Left ventricle myocardium inferior (tissue), 1 donor: Measurements from ENCODE around the gene AMBP. TPM values are rescaled to one million over a fixed set of nuclear protein-coding genes. Genes with fewer than 3 reads are reported as not detected.

ENCODE experiments used
- DNase-seq: peaks from one replicate; pipeline ENCODE4 v3.0.0-alpha.2; 2020
- H3K27ac ChIP-seq: fragments of 200-600 bp; replicated peaks from 2 replicates; pipeline ENCODE4 v1.8.0; 2021
- H3K27me3 ChIP-seq: fragments of 200-600 bp; 2 replicates; pipeline ENCODE4 v1.8.0; 2021; ENCODE audit warnings: low read depth
- H3K36me3 ChIP-seq: fragments of 200-600 bp; 2 replicates; pipeline ENCODE4 v1.8.0; 2021
- H3K4me1 ChIP-seq: fragments of 200-600 bp; 2 replicates; pipeline ENCODE4 v1.8.0; 2021
- H3K4me3 ChIP-seq: fragments of 200-600 bp; 2 replicates; pipeline ENCODE4 v1.8.0; 2021; ENCODE audit warnings: mild to moderate bottlenecking, moderate library complexity
- H3K9me3 ChIP-seq: fragments of 200-600 bp; replicated peaks from 2 replicates; pipeline ENCODE4 v1.8.0; 2021
- intact Hi-C: fragments of 100-400 bp; cut with micrococcal nuclease; formaldehyde crosslinking; loops from one replicate; pipeline ENCODE4 v1.11.0; 2022
- total RNA-seq: library from RNA; stranded (reverse); fragmentation: NEBNext Ultra II Directional; extraction: Animal tissue kit (Norgen Biotek cat#: 25700); gene quantifications from one replicate; pipeline ENCODE4 v1.2.1, GENCODE V29; 2021
- TF ChIP-seq, protein P1 (sequence below): fragments of 200-600 bp; IDR thresholded peaks from 2 replicates; pipeline ENCODE4 v1.8.0; 2021; ENCODE audit warnings: antibody characterized with exemption, mild to moderate bottlenecking, borderline replicate concordance
- donor health status: DM: no; HTN: yes; CAD: no; lungs with severe emphysema.

AMBP gene
- total RNA-seq, 1 donor from 2014 or later, result not detected

DNA sequence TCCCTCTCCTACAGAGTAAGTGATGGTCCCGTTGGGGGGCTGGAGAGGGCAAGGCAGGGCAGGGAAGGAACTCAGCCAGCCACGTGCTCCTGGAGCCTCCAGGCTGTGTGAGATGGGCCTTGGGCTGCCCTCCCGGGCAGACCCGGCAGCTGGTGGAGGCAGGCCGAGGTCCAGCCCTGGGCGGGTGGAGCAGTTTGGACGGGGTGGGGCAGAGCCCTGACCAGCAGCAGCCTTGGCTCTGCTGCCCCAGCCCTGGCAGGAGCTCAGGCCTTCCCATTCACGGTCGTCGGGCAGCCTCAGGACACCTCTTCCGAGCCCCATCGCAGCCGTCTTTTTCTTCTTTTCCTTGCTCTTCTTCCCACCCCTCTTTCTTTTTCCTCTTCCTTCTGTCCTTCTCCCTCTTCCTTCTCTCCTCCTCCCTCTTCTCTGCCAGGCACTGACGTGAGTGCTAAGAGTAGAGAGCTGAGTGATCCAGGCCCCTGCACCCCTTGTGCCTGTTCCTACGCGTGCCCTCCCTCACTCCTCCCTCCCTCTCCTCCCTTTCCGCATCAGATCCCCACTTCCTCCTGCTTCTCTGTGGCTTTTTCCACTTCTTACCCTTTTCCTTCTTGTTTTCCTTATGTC is 42.8 kb downstream of the AMBP start:
- Histone ChIP-seq H3K4me3 (no peak overlapping the region), H3K27me3 (peaks cover 4% of the 10 kb centered on the region), H3K27ac (no peak overlapping the region), H3K4me1 (peaks cover 3% of the 10 kb centered on the region), H3K9me3 (peaks cover 11% of the 10 kb centered on the region), H3K36me3 (peaks cover 49% of the 10 kb centered on the region)
- intact Hi-C loops, result no loop called here
- TF ChIP-seq, protein P1, sequence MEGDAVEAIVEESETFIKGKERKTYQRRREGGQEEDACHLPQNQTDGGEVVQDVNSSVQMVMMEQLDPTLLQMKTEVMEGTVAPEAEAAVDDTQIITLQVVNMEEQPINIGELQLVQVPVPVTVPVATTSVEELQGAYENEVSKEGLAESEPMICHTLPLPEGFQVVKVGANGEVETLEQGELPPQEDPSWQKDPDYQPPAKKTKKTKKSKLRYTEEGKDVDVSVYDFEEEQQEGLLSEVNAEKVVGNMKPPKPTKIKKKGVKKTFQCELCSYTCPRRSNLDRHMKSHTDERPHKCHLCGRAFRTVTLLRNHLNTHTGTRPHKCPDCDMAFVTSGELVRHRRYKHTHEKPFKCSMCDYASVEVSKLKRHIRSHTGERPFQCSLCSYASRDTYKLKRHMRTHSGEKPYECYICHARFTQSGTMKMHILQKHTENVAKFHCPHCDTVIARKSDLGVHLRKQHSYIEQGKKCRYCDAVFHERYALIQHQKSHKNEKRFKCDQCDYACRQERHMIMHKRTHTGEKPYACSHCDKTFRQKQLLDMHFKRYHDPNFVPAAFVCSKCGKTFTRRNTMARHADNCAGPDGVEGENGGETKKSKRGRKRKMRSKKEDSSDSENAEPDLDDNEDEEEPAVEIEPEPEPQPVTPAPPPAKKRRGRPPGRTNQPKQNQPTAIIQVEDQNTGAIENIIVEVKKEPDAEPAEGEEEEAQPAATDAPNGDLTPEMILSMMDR, result no peak
- DNase-seq, result no peak

DNA sequence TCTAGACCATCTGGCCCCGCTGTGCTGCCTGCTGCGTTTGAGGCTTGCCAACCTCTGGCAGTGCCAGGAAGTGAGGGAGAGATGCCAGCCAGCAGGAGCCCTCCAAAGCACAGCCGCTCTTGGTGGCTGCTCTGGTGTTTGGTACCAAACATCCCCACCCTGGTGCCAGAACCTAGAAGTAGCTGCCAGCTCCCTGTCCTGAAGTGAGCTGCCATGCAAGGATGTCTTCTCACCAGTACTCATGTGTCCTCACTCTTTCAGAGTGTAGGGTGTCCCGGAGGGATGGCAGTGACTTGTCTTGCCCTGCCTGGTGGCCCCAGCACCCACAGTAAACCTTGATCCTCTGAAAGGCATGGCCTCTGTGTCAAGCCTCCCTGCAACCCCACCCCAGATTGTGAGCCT is 43.4 kb downstream of the AMBP start:
- H3K9me3 ChIP-seq, result peaks cover 8% of the 10 kb centered on the region
- H3K4me1 ChIP-seq, result peaks cover 3% of the 10 kb centered on the region
- H3K27ac ChIP-seq, result no peak overlapping the region
- DNase-seq, result no peak
- intact Hi-C loops, result loop anchor here (5.0 kb wide), 1 partner anchor 227 kb away; no protein-coding TSS in a partner anchor
- TF ChIP-seq, protein P1, result no peak
- H3K4me3 ChIP-seq, result no peak overlapping the region
- peaks cover 42% of the 10 kb centered on the region for H3K36me3 ChIP-seq
- peaks cover 4% of the 10 kb centered on the region for H3K27me3 ChIP-seq

DNA sequence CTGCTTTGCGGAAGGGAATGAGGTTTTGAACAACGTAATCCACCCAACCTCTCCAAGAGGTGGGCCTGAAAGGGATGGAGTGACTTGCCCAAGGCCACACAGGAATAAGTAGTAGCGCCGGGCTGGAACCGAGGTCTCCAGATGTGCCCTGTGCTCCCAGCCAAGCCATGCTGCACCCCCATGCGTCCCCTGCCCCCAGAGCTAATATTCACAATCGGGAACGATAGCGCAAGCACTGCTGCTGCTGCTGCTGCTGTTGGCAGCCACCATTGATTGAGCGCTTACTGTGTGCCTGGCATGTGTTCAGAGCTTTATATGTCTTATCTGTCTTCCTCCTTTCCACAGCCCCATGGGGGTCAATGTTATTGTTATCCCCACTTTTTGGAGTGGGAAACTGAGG is 43.9 kb downstream of the AMBP start:
- Histone ChIP-seq H3K4me3 (no peak overlapping the region), H3K4me1 (peaks cover 3% of the 10 kb centered on the region), H3K27ac (no peak overlapping the region), H3K27me3 (peaks cover 4% of the 10 kb centered on the region), H3K36me3 (peaks cover 39% of the 10 kb centered on the region), H3K9me3 (peaks cover 8% of the 10 kb centered on the region)
- DNase-seq, result no peak
- TF ChIP-seq, protein P1, result no peak
- intact Hi-C loops, result loop anchor here (5.0 kb wide), 1 partner anchor 227 kb away; no protein-coding TSS in a partner anchor

DNA sequence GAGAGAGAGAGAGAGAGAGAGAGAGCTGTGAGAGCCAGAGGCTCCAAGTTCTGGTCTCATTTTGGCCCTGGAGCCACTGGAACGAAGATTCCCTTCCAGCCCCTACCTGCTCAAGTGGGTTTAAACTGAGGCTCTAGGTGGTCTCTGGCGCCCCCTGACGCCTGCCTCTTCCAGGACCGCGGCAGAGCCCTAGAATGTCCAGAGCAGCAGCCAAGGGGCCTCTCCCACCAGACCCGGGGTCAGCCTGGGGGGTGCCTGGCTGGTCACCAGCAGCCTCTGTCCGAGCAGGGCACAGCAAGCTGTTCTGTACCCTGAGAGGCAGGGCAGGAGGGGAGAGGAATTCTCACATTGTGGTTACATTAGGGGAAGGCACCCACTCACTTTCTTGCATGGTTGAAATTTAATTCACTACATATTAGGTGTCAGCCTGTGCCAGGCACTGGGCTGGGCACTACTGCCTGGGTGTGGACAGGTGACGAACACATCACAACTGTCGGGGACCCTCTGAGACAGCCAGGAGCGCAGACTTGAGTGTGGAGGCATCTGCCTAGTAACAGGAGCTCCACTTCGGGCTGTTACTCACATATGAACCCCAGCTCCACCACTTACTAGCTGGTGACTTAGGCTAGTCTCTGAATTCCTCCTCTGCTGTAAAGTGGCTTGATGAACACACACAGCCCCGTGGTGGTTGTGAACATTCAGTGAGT is 44.5 kb downstream of the AMBP start:
- H3K4me1 ChIP-seq, result peaks cover 3% of the 10 kb centered on the region
- DNase-seq, result no peak
- H3K27me3 ChIP-seq, result peaks cover 4% of the 10 kb centered on the region
- TF ChIP-seq, protein P1, result peak; percentile 77
- intact Hi-C loops, result loop anchor here (5.0 kb wide), 1 partner anchor 226 kb away; no protein-coding TSS in a partner anchor
- peaks cover 8% of the 10 kb centered on the region for H3K9me3 ChIP-seq
- peaks cover 37% of the 10 kb centered on the region for H3K36me3 ChIP-seq
- no peak overlapping the region for H3K27ac ChIP-seq
- H3K4me3 ChIP-seq, result no peak overlapping the region

DNA sequence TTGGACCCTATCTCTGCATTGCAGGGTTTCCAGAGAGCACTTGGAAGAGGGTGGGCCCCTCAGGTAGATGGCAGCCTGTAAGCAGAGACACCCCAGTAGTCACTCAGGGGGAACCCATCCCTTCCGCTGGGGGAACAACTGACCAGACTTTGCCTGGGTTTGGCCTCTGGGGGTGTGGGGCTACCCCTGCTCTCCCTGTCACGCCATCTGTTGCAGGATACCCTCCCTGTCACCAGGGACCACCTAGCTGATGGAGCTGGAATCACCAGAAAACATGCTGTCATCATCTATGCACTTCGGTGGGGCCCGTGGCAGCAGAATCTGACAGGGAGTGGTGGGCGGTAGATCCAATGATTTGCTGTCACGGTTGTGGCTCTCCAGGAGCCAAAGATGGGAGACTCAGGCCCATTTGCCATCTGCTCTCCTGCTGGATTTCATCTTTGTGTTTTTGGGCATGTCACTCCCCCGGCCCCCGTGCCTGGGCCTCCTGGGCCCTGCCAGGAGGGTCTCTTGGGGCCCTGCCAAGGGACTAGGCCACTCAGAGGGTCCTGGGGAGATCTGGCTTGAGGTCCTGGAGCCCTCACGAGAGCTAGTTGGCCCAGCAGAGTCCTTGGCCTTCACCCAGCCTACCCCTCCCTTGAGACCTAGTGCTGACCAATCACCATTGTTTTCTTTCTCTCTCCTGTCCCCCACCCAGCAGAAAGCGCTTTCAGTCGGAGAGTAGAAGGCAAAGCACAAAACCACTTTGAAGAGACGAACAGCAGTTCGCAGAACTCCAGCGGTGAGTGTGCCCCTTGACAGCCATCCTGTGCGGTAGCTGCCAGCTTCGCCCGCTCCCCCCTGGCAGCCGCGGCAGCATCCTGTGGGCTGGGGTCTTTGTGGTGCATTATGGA is 45.9 kb downstream of the AMBP start:
- intact Hi-C loops, result loop anchor here (5.0 kb wide), 1 partner anchor 225 kb away; no protein-coding TSS in a partner anchor
- TF ChIP-seq, protein P1, result no peak
- peaks cover 23% of the 10 kb centered on the region for H3K36me3 ChIP-seq
- H3K27me3 ChIP-seq, result peaks cover 4% of the 10 kb centered on the region
- DNase-seq, result no peak
- no peak overlapping the region for H3K27ac ChIP-seq
- peaks cover 3% of the 10 kb centered on the region for H3K4me1 ChIP-seq
- no peak overlapping the region for H3K4me3 ChIP-seq
- peaks cover 6% of the 10 kb centered on the region for H3K9me3 ChIP-seq
